GM18907 (cell line): Measurements from ENCODE around the gene MAFG.

Source experiments
- ATAC-seq: cut with Tn5 transposase; IDR thresholded peaks from one replicate; pipeline ENCODE4 v1.9.1; 2021; ENCODE audit warnings: mild to moderate bottlenecking, moderate library complexity; ENCODE audit not compliant: unreplicated experiment

MAFG gene

DNA sequence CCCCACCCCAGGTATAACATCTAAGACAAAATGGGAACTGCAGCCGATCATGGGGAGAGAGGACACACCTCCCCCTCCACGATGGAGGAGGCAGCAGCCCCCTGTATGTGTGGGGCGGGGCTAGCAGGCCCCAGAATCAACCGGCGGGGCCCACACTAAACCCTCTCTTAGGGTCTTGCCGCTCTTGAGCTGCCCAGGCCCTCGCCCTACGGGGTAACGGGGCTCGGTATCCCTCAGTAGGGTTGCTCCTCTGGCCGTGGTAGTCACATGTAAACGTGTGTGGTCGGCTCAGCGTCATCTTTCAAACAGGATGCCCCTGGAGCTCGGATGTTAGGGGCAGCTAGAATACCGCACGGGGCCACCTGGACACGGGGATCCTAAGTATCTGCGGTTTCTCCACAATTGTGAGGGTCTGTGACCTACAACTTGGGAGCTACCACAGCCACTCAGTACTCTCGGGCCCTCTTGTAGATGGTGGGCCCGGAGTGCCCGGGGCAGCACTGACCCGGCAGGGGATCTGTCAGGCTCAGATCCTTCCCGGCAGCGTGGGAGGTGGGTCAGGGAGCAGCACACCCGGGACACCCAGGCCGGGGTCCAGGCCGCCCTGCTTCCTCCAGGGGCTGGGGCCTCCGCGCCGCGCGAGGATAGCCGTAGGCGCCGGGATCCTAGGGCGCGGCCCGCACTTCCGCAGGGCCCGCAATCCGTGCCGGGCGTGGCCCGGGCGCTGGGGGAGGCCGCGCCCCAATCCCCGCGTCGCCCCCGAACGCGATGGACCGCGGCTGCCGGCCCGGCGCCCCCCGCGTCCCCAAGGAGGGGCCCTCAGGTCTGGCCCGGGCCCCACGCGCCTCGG, 57.2 kb downstream of the MAFG start:
- ATAC-seq, result no peak

- ATAC-seq, result no peak
Measured at GRCh38 chr17:81869221-81870130, 58.1 kb downstream of the MAFG start.

- ATAC-seq, result no peak
Measured at GRCh38 chr17:81868674-81869220, 58.8 kb downstream of the MAFG start.
